HEK293 (cell line): ENCODE measurements around the gene SEMA7A.

Experiments
- CTCF ChIA-PET: fragments of 350-600 bp; formaldehyde crosslinking; extraction: SDS; loops from one replicate; lab custom pipeline; 2021; ENCODE audit warnings: antibody characterized with exemption; lab: Yijun Ruan, JAX
- POLR2A ChIA-PET: fragments of 300-600 bp; formaldehyde crosslinking; extraction: SDS; loops from one replicate; lab custom pipeline; 2020; ENCODE audit warnings: antibody characterized with exemption, inconsistent platforms; lab: Yijun Ruan, JAX
- H3K27ac ChIP-seq: fragments of 200-500 bp; sonication (Bioruptor generic); 2 replicates; pipeline ENCODE4 v1.5.1; 2014; ENCODE audit warnings: low read depth, low read length, control low read depth, inconsistent platforms; ENCODE audit errors: extremely low read depth
- H3K36me3 ChIP-seq, 2 experiments: fragments of 200-500 bp in 1 of 2; sonication (Bioruptor generic) in 1 of 2; 1 replicate in 1 of 2; 2 replicates in 1 of 2; pipeline ENCODE4 v1.5.1; 2014 to 2017; ENCODE audit warnings: inconsistent platforms in 2 of 2, low read length in 2 of 2; ENCODE audit not compliant: control insufficient read depth in 2 of 2, insufficient read depth in 1 of 2
- H3K4me1 ChIP-seq: fragments of 200-500 bp; sonication (Bioruptor generic); 2 replicates; pipeline ENCODE4 v1.5.1; 2014; ENCODE audit warnings: mild to moderate bottlenecking, low read length, inconsistent platforms; ENCODE audit not compliant: control insufficient read depth, insufficient read depth
- H3K4me3 ChIP-seq: 2 replicates; pipeline ENCODE4 v1.5.1; 2011; ENCODE audit warnings: low read depth, mild to moderate bottlenecking, control low read depth, low read length, moderate library complexity
- H3K9me3 ChIP-seq: fragments of 200-500 bp; sonication (Bioruptor generic); 2 replicates; pipeline ENCODE4 v1.5.1; 2014; ENCODE audit warnings: low read depth, low read length, inconsistent platforms; ENCODE audit not compliant: control insufficient read depth, insufficient read depth
- EGR2 ChIP-seq: fragments of 450-650 bp; formaldehyde crosslinking; IDR thresholded peaks from 2 replicates; pipeline ENCODE4 v1.5.1; 2016; ENCODE audit warnings: low read depth, missing biosample characterization, missing genetic modification characterization
- PRDM1 ChIP-seq: fragments of 450-650 bp; formaldehyde crosslinking; IDR thresholded peaks from 2 replicates; pipeline ENCODE4; 2016; ENCODE audit warnings: missing biosample characterization, missing genetic modification characterization
- SP7 ChIP-seq: fragments of 450-650 bp; formaldehyde crosslinking; IDR thresholded peaks from 2 replicates; pipeline ENCODE4 v1.5.1; 2016; ENCODE audit warnings: missing biosample characterization, missing genetic modification characterization
- ZFHX2 ChIP-seq: fragments of 450-650 bp; formaldehyde crosslinking; conservative IDR thresholded peaks from 2 replicates; pipeline ENCODE4 v1.5.1; 2016; ENCODE audit warnings: missing biosample characterization, missing genetic modification characterization
- ZFP69B ChIP-seq: fragments of 450-650 bp; formaldehyde crosslinking; IDR thresholded peaks from 2 replicates; pipeline ENCODE4 v1.5.1; 2016; ENCODE audit warnings: missing biosample characterization, missing genetic modification characterization
- ZNF146 ChIP-seq: fragments of 450-650 bp; formaldehyde crosslinking; IDR thresholded peaks from 2 replicates; pipeline ENCODE4 v1.5.1; 2016; ENCODE audit warnings: missing biosample characterization, missing genetic modification characterization
- ZNF19 ChIP-seq: fragments of 450-650 bp; formaldehyde crosslinking; IDR thresholded peaks from 2 replicates; pipeline ENCODE4; 2016; ENCODE audit warnings: missing biosample characterization, missing genetic modification characterization, low read depth
- ZNF366 ChIP-seq: fragments of 450-650 bp; formaldehyde crosslinking; conservative IDR thresholded peaks from 2 replicates; pipeline ENCODE4 v1.5.1; 2016; ENCODE audit warnings: missing biosample characterization, missing genetic modification characterization
- ZNF677 ChIP-seq: fragments of 450-650 bp; IDR thresholded peaks from 2 replicates; pipeline ENCODE4 v1.5.0; 2018; ENCODE audit warnings: missing biosample characterization, mild to moderate bottlenecking, missing genetic modification characterization, moderate library complexity
- ZNF76 ChIP-seq: fragments of 450-650 bp; formaldehyde crosslinking; IDR thresholded peaks from 2 replicates; pipeline ENCODE4; 2016; ENCODE audit warnings: low read depth, missing biosample characterization, missing genetic modification characterization, borderline replicate concordance
- TF ChIP-seq, protein P1 (sequence below): fragments of 450-650 bp; formaldehyde crosslinking; IDR thresholded peaks from 2 replicates; pipeline ENCODE4 v1.5.1; 2016; ENCODE audit warnings: missing biosample characterization, missing genetic modification characterization
- TF ChIP-seq, protein P2 (sequence below): fragments of 450-650 bp; formaldehyde crosslinking; IDR thresholded peaks from 2 replicates; pipeline ENCODE4; 2016; ENCODE audit warnings: missing biosample characterization, missing genetic modification characterization

SEMA7A gene

DNA sequence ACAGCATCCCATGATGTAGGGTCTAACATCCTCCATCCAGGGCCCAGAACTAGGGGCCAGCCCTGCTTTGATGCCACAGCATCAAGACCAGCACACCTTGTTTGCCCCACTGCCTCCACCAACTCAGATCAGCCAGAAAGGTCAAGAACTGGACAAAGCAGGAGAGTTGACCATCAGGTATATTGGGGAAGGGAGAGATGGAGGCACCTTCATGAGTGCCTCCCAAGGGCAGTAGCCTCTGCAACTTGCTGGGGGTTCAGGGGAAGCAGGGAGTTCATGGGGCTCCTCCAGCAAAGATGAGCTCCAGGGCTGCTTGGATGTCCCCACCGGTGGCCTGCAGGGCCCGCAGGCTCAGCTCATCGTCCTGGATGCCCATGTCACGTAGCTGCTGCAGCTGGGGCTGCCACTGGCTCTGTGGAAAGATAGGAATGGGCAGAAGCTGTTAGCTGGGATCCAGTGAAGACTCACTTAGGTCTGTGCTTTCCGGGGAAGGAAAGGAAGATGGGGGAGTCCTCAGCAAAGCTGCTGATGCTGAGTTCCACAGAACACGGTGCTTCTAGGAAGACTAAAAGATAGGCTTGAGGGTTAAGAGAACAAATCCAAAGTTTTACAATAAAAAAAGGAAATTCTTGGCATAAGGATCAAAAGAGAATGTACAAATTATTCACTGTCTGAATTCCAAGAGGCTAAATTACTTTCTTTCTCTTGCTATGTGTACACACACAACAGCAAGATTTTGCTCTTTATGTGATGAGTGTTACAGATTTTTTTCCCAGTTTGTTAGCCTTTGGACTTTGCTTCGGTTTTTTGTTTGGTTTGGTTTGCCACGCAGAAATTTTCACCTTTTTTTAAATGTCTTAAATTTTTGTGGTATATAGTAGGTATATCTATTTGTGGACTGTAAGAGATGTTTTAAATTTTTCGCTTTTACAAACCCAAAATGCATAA, 12.3 kb upstream of the SEMA7A start:
- no peak overlapping the region for H3K27ac ChIP-seq
- H3K4me1 ChIP-seq = no peaks in the 10 kb centered on the region
- H3K9me3 ChIP-seq = no peaks in the 10 kb centered on the region
- H3K4me3 ChIP-seq = no peak overlapping the region
- H3K36me3 ChIP-seq = peaks cover 13 to 66% of the 10 kb centered on the region in 2 experiments
- CTCF ChIA-PET = interaction anchor here (0.6 to 26.4 kb wide), 3 partner anchors 8 to 68 kb away, joined by 3 to 768 read pairs (median 4); partner anchors contain the start of gene CYP11A1
- TF ChIP-seq ZNF366 (tag by site-specific recombination) = no peak
- TF ChIP-seq ZNF19 = no peak
- POLR2A ChIA-PET = interaction anchor here (1.3 kb wide), 1 partner anchor 15 kb away, joined by 4 read pairs; the partner anchor contains the start of gene UBL7

DNA sequence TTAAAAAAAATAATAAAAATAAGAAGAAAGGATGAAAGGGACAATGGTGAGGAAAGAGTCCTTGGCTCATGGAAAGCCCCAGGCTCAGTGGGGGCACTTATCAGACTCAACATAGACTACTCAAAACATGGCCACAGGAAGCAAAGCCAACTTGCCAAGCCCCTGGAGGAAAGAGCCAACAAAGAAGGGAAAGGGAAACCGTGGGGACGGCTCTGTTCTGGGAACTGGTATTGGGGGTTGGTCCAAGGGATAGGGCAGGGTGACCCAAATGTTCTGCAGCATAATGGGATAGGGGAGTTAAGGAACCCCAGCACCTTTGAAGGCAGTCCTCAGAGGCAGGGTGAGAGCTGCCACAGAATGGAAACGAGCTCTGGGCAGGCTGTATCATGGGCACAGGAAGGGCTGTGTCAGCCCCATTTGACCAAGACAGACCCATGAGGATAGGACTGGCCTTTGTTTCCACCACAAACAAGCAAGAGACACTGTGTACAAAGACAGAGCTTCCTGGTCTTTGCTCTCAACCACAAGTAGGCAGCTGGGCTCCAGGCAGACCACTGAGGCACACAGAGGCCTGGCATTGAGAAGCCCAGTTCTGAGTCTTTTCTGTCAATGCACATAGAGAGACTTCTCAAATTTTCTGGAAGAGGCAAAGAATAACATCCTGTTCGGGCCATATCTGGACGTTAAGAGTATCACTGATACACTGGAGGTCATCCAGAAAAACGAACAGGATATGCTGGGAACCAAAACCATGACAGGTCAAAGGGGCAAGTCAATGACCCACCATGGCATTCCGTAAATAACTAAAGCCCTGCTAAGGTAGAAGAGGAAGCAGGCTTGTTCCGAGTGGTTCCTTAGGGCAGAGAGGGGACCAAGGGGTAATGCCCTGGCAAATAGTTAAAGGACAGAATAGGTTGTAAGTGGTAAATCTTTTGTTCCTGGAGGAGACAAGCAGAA, 10.6 kb upstream of the SEMA7A start:
- CTCF ChIA-PET = interaction anchor here (0.7 to 26.4 kb wide), 3 partner anchors 66 to 326 kb away, joined by 3 to 768 read pairs (median 4); partner anchors contain the start of gene CYP11A1
- TF ChIP-seq ZNF76 (tag by site-specific recombination) (no peak), SP7 (0 out of 2 replicates have a peak, but pooled peaks have one; percentile 10), ZNF146 (tag by site-specific recombination) (no peak)
- TF ChIP-seq, protein P1, sequence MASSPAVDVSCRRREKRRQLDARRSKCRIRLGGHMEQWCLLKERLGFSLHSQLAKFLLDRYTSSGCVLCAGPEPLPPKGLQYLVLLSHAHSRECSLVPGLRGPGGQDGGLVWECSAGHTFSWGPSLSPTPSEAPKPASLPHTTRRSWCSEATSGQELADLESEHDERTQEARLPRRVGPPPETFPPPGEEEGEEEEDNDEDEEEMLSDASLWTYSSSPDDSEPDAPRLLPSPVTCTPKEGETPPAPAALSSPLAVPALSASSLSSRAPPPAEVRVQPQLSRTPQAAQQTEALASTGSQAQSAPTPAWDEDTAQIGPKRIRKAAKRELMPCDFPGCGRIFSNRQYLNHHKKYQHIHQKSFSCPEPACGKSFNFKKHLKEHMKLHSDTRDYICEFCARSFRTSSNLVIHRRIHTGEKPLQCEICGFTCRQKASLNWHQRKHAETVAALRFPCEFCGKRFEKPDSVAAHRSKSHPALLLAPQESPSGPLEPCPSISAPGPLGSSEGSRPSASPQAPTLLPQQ (tag by site-specific recombination) = no peak
- H3K36me3 ChIP-seq = peaks cover 8 to 49% of the 10 kb centered on the region in 2 experiments
- POLR2A ChIA-PET = no interaction called here
- H3K4me3 ChIP-seq = no peak overlapping the region
- H3K27ac ChIP-seq = no peak overlapping the region
- no peaks in the 10 kb centered on the region for H3K9me3 ChIP-seq
- H3K4me1 ChIP-seq = no peaks in the 10 kb centered on the region

DNA sequence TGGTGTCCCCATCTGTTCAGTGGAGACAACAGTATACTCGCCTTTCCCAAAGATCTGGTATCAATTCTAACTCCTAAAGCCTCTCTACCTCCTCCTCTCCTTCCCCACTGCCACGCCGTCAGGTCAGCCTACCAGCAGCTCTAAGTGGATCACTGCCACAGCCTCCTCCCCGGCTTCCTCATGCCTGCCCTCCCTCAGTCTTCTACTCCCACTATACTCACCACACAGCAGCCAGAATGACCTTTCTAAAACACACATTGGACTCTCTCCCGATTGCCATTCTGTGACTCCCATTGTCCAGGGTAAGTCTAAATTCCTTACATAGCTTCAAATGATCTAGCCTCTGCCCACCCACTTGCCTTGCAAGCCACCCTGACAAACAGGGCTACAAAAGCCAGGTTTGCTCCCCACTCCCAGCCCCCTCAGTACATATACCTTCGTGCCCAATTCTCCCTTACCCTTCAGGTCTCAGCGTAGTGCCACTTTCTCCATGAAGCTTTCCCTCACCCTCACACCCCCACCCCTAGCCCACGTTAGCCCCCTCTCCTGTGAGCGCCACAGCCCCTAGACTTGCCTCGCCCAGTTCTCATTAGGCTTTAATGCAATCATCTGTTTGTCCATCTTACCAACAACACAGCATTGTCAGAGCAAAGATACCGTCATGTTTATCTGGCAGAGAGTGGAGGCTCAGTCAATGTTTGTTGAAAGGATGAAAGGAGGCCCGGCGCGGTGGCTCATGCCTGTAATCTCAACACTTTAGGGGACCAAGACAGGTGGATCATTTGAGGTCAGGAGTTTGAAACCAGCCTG, 9.5 kb upstream of the SEMA7A start:
- ChIA-PET CTCF (interaction anchor here (0.6 to 26.4 kb wide), 4 partner anchors 8 to 327 kb away, joined by 3 to 768 read pairs (median 4); partner anchors contain the start of gene CYP11A1), POLR2A (interaction anchor here (0.6 kb wide), 1 partner anchor 33 kb away, joined by 7 read pairs; no protein-coding TSS in a partner anchor)
- Histone ChIP-seq H3K4me1 (no peaks in the 10 kb centered on the region), H3K27ac (no peak overlapping the region), H3K4me3 (no peak overlapping the region), H3K9me3 (no peaks in the 10 kb centered on the region)
- no peak for TF ChIP-seq ZFP69B (tag by site-specific recombination)
- TF ChIP-seq ZNF677 (tag by site-specific recombination) = no peak
- TF ChIP-seq, protein P2, sequence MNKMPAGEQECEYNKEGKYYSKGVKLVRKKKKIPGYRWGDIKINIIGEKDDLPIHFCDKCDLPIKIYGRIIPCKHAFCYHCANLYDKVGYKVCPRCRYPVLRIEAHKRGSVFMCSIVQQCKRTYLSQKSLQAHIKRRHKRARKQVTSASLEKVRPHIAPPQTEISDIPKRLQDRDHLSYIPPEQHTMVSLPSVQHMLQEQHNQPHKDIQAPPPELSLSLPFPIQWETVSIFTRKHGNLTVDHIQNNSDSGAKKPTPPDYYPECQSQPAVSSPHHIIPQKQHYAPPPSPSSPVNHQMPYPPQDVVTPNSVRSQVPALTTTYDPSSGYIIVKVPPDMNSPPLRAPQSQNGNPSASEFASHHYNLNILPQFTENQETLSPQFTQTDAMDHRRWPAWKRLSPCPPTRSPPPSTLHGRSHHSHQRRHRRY = no peak
- TF ChIP-seq PRDM1 (tag by site-specific recombination) = 0 out of 2 replicates have a peak, but pooled peaks have one; percentile 11
- TF ChIP-seq ZFHX2 (tag by site-specific recombination) = 0 out of 2 replicates have a peak, but pooled peaks have one; percentile 21
- peak; percentile 73; the same call in 1 of the 2 replicates for TF ChIP-seq EGR2 (tag by site-specific recombination)
- TF ChIP-seq, all 188 proteins: peak for 3
- peaks cover 6 to 39% of the 10 kb centered on the region in 2 experiments for H3K36me3 ChIP-seq
